ENCODE data around the gene COL13A1. TPM values are rescaled to one million over a fixed set of nuclear protein-coding genes. Genes with fewer than 3 reads are reported as not detected.

The COL13A1 gene
- total RNA-seq, 1 experiment from 2014 or later = 3.6 TPM

DNA sequence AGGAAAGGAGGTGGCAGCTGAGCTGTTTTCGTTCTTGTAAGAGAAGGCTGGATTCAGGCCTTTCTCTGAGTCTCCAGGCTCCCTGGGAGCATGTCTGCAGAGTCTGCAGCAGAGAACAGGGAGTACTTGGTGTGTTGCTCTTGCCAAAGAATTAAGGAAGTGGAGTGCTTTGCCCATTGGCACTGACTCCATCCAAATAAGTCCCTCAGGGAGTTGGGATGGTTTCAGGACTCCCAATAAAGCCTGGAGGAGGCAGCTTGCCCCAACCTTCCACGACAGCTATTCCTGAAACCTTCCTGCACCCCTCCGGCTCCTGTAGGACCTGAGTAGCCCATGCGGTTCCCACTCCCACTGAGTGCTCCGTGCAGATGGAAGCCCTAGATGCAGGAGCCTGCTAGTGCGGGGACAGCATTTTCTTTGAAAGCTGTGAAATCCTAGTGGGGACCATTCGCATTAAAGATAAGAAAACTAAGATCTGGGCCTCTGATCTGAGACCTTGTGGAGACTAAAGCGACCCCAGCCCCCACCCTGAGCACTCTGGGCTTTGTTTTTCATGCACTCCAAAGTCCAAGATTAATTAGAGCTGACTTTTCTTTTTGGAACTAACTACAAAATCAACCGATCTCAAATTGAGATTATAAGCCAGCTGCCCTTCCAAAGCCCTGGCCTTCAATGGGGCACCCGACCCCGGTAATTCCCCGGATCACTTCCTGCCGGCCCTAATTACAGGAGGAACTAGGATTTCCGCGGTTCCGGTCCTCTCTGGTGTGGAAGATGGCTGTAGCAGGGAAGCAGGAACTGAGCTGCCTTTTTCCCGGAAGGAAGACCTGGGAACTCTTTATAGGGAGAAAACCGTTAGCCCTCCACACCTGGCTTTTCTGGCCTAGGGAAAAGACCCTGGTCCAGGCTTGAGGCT lies 110.2 kb downstream of the COL13A1 start:
- no CpG with 5 or more reads among the region's 18 CpGs for WGBS (ENCODE audit: extremely low coverage, insufficient read length, low lambda C conversion rate)
- no peak overlapping the region for H3K14ac ChIP-seq (ENCODE audit: insufficient read depth, low read length)
- H3K23ac ChIP-seq (ENCODE audit: insufficient read length, low read depth, low read length) = no peak overlapping the region
- no peaks in the 10 kb centered on the region; the same call in 1 of the 2 replicates for H3K4me1 ChIP-seq (ENCODE audit: insufficient read depth, low read length)
- no peak overlapping the region for H3T11ph ChIP-seq (ENCODE audit: low read length)
- H2BK120ac ChIP-seq (ENCODE audit: low read depth, low read length, poor library complexity, severe bottlenecking) = no peak overlapping the region
- no peak for DNase-seq
- no peak overlapping the region for H3K56ac ChIP-seq (ENCODE audit: insufficient read length, low read depth, low read length)
- H3K18ac ChIP-seq (ENCODE audit: insufficient read length, low read depth, low read length) = no peak overlapping the region
- no peaks in the 10 kb centered on the region for H3K27me3 ChIP-seq (ENCODE audit: insufficient read depth, low read length)
- H4K8ac ChIP-seq (replicated peaks; ENCODE audit: insufficient read length, low read depth, low read length) = no peak overlapping the region
- H3K27ac Mint-ChIP-seq = peak overlapping the region in 1 of 3 experiments; percentile 72; a peak in 1 of 7 replicates
- H3K36me3 Mint-ChIP-seq (ENCODE audit: insufficient read depth in 1 of 3, low read depth in 3 of 3) = no peaks in the 10 kb centered on the region; a peak in 1 of 7 replicates
- H2AK5ac ChIP-seq (ENCODE audit: insufficient read length, low read length) = no peak overlapping the region
- TF ChIP-seq, protein P1, sequence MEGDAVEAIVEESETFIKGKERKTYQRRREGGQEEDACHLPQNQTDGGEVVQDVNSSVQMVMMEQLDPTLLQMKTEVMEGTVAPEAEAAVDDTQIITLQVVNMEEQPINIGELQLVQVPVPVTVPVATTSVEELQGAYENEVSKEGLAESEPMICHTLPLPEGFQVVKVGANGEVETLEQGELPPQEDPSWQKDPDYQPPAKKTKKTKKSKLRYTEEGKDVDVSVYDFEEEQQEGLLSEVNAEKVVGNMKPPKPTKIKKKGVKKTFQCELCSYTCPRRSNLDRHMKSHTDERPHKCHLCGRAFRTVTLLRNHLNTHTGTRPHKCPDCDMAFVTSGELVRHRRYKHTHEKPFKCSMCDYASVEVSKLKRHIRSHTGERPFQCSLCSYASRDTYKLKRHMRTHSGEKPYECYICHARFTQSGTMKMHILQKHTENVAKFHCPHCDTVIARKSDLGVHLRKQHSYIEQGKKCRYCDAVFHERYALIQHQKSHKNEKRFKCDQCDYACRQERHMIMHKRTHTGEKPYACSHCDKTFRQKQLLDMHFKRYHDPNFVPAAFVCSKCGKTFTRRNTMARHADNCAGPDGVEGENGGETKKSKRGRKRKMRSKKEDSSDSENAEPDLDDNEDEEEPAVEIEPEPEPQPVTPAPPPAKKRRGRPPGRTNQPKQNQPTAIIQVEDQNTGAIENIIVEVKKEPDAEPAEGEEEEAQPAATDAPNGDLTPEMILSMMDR (conservative IDR thresholded peaks at IDR 0.05) = no peak
- peaks cover 20% of the 10 kb centered on the region for H3K27me3 Mint-ChIP-seq (ENCODE audit: low read depth)
- H4K91ac ChIP-seq (ENCODE audit: insufficient read length, low read depth, low read length) = no peak overlapping the region
- no peak overlapping the region for H3K4me3 Mint-ChIP-seq
- H2BK15ac ChIP-seq (ENCODE audit: low read depth, low read length) = no peak overlapping the region
- H3K9me3 Mint-ChIP-seq = no peaks in the 10 kb centered on the region
- H3K4ac ChIP-seq (ENCODE audit: low read depth, low read length) = no peak overlapping the region
- no peak overlapping the region for H2BK12ac ChIP-seq (ENCODE audit: insufficient read length, low read depth, low read length)
- H3K79me2 ChIP-seq (ENCODE audit: insufficient read depth, low read length) = no peaks in the 10 kb centered on the region
- no peaks in the 10 kb centered on the region for H3K9me3 ChIP-seq (ENCODE audit: control insufficient read depth, low read depth, low read length)
- peaks cover 15 to 27% of the 10 kb centered on the region in 2 experiments for H3K4me1 Mint-ChIP-seq
- no peaks in the 10 kb centered on the region for H3K23me2 ChIP-seq (ENCODE audit: insufficient read length, low read depth, low read length, poor library complexity, severe bottlenecking)
- H2BK20ac ChIP-seq (ENCODE audit: low read depth, low read length, poor library complexity, severe bottlenecking) = no peak overlapping the region
- H3K79me1 ChIP-seq (ENCODE audit: insufficient read depth, low read depth, low read length, poor library complexity, severe bottlenecking) = no peaks in the 10 kb centered on the region
- H2AFZ ChIP-seq (ENCODE audit: low read length) = no peak overlapping the region
- no peaks in the 10 kb centered on the region for H4K20me1 ChIP-seq (ENCODE audit: control insufficient read depth, insufficient read depth, insufficient read length)
- H4K5ac ChIP-seq (ENCODE audit: insufficient read length, low read depth, low read length) = no peak overlapping the region
- H3K27ac ChIP-seq (ENCODE audit: insufficient read length, low read depth, low read length) = no peak overlapping the region
- no peak overlapping the region for H3K9ac ChIP-seq (ENCODE audit: extremely low read depth, insufficient read length, low read length)
- H2BK5ac ChIP-seq (ENCODE audit: insufficient read length, low read length) = no peak overlapping the region
- no peak overlapping the region for H3K4me2 ChIP-seq (ENCODE audit: insufficient read depth, insufficient read length, low read length)

All from H9 (cell line).